Fibroblast of skin of abdomen (primary cell): ENCODE results near the gene OGDHL. TPM values are rescaled to one million over a fixed set of nuclear protein-coding genes. Genes with fewer than 3 reads are reported as not detected.
A peak's percentile ranks its signal among the peaks of the same experiment; 100 is the strongest.
"Not testable (repeated sequence)": the region's sequence is repeated elsewhere in the genome, so short reads cannot be mapped to it uniquely, and the experiment has no call there.

Experiments used
- DNase-seq: peaks from one replicate; pipeline ENCODE4 v3.0.0-alpha.2; 2013
- polyA plus RNA-seq, 2 experiments: library from polyadenylated mRNA; unstranded; fragments of 120-200 nt; gene quantifications; one replicate each; pipeline ENCODE4 v1.2.1, GENCODE V29; 2013; ENCODE audit not compliant: insufficient read length in 2 of 2

Gene OGDHL
- polyA plus RNA-seq (2013, experiment 1 of 2; ENCODE audit: insufficient read length) = 0.32 TPM
- 0.47 TPM for polyA plus RNA-seq (2013, experiment 2 of 2; ENCODE audit: insufficient read length)

DNA sequence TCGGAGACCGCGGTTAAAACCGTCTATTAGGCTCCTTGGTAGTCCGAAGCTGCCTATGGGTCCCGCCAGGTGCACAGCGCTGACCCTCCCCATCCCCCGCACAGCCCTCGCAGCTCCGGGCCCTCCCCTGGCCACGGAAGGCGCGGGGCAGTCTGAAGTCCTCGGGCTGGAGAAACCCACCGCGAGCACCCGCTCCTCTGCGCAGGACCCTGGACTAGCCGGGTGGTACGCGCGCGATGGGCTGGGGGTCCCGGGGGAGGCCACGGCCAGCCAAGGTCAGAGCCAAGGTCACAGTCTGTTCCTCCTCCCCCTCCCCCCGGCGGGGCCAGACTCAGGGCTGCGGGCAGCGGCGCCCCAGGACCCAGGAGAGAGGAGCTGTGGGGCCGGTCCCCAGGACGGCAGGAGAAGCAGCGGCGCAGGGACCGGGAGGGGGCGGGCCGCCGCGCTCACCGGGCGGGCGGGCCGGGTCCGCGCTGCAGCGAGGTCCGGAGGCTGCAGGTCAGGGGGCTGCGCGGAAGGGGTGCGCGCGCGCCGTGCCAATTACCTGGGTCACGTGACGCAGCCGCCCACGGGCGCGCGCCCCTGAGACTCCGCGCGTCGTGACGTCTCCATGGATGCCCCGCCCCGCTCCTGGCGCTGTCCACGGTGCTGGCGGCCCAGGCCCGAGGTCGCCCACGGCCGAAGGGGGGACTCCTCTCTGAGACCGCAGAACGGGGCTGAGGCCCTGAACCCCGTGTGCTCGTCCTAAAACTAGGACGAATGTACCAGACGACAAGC, at the start of gene OGDHL:
OGDHL (minus strand) TSS at position 535 of the 777 bp plus-strand sequence. CDS start 3,731 bp downstream, outside the sequence.
- peak; percentile 47 for DNase-seq

DNA sequence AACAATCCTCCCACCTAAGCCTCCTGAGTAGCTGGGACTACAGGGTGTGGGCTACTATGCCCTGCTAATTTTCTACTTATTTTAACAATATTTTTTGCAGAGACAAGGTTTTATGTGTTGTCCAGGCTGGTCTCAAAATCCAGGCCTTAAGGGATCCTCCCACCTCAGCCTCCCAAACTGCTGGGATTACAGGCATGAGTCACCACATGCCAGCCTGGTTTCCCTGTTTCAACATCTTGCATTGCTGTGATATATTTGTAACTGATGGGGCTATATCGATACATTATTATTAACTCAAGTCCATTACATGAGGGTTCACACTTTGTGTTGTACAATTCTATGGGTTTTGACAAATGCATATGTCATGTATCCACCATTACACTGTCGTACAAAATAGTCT, 41.9 kb upstream of the OGDHL start:
- DNase-seq = no peak

DNA sequence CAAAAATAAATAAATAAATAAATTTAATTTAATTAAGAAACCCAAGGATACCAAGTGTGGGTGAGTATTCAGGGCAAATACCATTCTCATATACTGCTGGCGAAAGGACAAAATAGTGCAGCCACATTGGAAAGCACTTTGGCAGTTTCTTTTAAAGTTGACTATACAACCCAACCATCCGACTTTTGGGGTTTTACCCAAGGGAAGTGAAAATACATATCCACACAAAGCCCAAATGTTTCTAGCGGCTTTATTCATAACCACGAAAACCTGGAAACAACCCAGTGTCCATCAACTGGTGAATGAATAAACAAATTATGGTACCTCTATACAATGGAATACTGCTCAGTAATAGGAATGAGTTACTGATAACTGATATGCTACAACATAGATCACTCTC, 36.2 kb upstream of the OGDHL start:
- no peak for DNase-seq

DNA sequence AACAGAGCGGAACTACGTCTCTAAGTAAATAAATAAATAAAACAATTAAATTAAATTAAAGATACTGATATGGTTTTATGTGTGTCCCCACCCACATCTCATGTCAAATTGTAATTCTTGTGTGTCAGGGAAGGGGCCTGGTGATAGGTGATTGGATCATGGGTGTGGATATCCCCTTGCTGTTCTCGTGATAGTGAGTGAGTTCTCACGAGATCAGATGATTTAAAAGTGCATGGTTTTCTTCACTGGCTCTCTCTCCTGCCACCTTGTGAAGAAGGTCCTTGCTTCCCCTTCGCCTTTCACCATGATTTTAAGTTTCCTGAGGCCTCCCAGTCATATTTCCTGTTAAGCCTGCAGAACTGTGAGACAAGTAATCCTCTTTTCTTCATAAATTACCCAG, 29.0 kb upstream of the OGDHL start:
- no peak for DNase-seq

DNA sequence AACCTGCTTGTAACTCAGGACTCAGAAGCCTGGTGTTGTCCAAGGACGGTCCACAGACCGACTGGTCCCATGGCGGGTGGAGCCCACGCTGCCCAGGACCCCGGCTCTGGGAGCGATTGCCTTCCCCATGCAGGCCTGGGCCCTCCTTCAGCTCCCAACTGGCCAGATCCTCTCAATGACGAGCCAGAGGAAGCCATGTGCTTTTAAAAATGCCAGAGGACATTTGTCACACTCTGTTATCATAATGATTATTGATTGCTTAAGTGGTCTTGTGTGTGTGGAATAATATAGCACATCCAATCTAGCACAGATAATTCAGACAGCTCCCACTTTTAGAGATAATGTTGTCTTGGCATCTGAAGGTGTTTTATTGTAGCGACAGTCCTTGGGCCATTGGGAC, 22.6 kb upstream of the OGDHL start:
- DNase-seq = no peak

DNA sequence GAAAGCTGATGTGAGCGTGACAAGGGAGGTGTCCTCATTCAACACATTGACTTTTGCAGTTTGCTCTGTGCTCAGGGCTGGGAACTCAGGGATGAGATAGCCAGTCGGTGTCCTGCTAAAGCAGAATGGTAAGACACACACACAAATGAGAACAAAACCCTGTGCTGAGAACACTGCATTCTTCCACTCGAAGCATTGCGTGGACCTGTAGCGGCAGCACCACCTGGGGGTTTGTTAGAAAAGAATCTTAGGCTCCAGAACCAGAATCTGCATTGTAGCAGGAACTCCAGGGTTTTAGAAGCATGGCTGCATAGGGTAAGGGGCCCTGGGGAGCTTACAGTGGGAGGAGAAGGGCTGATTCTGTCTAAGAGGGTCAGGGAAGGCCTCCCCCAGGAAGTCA, 21.5 kb upstream of the OGDHL start:
- DNase-seq = no peak

DNA sequence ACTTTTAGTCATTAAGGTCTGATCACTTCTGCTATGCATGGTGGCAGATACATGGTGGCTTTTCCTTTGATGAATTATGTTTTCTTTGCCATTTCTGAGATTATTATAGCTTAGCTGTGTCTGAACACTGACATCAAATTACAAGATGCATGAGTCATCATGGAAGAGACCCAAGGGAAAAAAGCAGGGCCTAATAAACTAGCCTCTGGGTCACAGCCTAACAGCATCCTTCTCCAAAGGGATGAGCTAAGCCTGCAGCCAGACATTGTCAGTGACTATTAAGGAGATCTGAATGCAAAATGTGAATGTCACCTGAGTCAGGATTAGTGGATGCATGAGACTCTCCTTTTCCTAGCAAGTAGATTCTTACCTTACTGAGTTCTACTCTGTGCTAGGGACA, 19.1 kb upstream of the OGDHL start:
- no peak for DNase-seq

DNA sequence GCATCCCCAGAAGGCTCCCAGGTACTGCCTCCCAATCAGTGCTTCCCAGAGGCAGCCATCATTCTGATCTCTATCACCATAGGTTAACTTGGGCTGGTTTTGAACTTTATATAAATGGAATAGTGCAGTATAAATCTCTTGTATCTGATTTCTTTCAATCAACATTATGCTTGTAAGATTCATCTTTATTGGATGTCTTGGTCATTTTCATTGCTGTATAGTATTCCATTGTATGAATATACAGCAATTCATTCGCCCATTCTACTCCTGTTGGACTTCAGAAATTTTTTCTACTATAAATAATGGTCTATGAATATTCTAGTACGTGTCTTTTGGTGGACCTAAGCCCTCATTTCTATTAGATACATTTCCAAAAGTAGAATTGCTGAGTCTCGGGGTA, 16.1 kb upstream of the OGDHL start:
- no peak for DNase-seq

DNA sequence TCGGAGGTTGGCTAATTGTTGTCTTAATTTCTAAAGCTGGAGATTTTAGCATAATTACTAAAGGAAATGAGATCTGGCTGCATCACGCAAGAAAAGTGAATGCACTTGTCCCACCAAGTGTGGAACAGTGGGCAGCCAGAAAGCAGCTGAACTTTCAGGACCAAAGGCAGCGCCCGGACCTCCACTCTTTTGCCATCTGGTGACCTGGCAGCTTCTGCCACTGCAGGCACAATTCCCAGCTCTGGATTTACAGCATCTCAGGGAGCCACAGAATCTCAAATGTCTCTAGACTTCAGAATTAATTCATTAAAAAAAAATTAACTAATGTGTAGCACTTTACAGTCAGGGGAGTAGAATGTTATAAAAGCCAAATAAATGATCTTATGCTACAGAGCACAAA, 14.7 kb upstream of the OGDHL start:
- DNase-seq = no peak

DNA sequence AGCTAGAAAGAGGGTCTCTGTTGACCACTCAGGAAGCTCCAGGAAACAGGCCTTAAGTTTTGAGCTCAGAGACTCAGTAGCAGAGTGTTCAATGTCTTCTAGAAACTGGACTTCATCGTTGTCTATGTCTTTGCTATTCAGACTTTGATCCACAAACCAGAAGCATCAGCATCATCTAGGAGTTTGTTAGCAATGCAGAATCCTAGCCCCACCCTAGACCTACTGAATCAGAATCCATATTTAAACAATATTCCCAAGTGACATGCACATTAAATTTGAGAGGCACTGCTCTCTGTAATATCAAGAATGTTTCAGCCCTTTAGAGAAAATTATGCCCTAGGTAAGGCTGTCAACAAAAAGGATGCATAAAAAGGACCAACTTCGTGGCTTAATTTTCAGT, 12.9 kb upstream of the OGDHL start:
- DNase-seq = no peak

DNA sequence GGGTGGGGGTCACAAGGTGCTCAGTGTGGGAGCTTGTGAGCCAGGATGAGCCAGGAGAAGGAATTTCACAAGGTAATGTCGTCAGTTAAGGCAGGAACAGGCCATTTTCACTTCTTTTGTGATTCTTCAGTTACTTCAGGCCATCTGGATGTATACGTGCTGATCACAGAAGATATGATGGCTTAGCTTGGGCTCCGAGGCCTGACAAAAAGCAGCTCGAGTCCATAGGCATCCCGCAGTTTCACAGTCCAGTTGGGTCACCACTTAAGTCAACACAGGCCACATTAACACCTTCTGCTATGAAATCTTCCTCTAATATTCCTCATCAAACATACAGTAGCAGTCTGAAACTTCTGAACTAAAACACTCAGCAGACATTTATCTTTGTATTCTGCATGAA, 10.8 kb upstream of the OGDHL start:
- not testable (repeated sequence) for DNase-seq

DNA sequence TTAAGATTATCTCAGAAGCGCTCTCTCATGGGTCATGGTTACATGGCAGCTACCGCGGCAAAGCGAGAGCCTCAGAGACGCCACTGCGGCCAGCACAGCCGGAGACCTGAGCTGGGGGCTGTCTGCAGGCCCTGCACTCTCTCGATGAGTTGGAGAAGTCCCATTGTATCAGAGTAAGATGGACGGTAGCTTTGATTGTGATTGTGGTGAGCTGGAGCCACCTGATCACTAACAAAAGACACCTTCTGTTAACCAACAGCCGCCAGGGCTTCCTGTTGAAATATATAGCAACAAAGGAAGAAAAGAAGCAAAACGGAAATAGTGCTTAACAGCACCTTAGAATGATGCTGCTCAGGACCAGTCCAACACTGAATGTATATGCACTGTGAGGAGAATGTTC, 8.9 kb upstream of the OGDHL start:
- DNase-seq = not testable (repeated sequence)

DNA sequence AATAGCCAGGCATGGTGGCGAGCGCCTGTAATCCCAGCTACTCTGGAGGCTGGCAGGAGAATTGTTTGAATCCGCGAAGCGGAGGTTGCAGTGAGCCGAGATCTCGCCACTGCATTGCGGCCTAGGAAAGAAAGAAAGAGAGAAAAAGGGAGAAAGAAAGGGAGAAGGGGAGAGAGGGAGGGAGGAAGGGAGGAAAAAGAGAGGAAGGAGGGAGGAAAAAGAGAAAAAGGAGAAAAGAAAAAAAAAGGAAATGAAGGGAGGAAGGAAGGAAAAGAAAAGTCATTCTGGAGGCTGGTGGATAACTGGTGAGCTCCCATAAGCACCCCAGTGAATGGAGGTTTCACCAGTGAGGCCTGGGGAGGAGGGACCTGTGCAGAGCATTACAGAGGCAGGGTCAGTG, 7.6 kb upstream of the OGDHL start:
- DNase-seq = no peak

DNA sequence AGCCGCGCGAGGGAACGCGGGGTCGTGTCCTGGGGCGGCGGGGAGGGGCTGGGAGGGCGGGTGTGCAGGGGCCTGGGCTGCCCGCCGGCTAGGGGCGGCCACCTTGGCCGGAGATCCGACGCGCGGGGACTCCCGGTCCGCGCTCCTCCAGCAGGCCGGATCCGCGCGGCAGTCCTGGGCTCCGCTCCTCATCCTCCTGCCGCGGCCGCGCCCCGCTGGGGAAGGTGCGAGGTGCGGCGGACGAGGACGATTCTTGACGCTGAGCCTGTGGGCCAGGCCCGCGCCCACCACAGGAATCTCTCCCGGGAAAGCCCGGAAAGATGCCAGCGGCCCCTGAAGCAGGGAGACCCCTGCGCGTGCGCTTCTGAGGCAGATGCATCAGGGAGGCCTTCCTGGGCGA, 6.6 kb upstream of the OGDHL start:
- no peak for DNase-seq

DNA sequence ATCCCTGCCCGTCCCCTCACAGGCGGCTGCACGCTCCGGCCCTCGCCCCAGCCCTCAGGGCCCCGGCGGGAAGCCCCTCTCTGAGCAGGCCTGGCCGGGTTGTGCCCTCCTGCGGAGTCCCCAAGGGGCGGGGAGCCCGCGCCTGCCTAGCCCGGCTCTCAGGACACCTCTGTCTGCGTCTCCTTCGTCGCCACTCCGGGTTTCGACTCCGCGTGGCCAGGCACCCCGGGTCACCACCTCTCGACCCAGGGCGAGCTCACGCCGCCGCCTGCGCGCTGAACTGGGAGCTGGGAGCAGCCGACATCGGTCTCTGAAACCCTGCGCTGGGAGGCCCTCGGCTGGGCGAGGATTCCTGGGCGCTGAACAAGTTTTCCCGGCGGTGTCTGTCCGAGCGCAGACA, 6.2 kb upstream of the OGDHL start:
- no peak for DNase-seq

DNA sequence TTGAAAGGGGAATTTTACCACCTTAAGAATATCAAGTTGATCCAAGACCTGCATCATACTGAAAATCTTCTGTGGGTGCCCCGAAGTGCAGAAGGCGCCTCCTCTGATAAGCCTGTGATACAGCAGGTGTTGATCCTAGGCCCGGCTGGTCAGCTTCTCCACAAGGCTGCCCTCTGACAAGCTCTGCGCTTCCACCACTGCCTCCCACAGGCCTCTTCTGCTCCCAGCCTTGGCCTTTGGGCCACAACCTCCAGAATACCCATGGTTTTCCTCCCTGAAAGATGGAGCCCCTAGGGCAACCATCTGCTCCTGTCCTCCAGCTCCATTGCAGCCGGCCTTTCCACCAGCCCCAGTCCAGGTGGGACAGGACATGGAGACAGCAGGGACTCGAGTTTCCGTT, 5.6 kb upstream of the OGDHL start:
- no peak for DNase-seq

DNA sequence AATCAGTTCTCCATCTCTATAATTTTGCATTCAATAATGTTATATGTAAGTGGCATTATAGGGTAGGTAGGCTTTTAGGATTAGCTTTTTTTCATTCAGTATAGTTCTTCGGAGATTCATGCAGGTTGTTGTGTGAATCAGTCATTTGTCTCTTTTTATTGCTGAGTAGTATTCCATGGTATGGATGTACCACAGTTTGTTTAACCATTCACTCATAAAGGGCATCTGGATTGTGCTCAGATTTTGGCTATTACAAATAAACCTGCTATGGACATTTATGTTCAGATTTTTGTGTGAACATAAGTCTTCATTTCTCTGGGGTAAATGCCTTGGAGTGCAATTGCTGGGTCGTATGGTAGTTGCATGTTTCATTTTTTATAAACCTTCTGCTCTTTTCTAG, 4.4 kb upstream of the OGDHL start:
- no peak for DNase-seq

DNA sequence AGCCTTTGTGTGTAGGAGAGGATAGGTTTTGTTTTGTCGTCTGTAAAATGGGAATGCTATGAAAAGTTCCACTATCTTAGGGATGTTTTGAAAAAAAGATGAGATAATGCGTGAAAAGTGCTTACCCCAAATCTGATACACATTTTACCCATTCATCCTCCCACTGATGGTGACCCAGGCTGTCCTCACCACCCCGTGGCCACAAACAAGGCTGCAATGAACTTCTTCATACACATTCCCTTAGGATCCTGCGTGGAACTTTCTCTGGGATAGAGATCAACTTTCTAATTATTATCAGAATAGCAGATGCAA, 399 bp upstream of the OGDHL start:
- no peak for DNase-seq

DNA sequence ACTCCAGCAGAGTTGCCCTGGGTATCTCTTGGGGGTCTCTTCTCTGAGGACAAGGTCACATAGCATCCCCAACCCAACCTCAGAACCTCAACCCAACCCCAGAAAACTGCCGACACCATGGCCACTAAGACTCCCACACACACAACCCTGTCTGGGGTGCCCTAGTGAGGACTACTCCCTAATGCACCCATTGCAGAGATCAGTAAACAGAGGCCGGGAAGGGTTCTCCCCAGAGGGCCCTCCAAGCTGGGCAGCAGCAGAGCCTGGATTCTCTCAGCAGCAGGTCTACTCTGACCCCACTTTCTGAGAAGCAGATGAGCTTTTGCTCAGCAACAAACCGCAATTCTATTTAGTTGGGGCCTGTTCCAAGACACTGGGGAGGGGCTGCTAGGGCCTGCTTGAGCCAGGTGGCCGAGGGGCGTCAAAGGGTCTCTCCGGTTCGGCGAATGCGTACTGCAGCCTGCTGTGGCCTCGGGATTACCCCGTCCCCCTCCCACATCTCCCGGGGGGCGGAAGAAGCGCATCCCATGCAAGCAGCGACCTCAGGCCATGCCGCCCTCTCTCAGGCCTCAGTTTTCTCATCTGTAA, 828 bp downstream of the OGDHL start:
- DNase-seq = no peak

DNA sequence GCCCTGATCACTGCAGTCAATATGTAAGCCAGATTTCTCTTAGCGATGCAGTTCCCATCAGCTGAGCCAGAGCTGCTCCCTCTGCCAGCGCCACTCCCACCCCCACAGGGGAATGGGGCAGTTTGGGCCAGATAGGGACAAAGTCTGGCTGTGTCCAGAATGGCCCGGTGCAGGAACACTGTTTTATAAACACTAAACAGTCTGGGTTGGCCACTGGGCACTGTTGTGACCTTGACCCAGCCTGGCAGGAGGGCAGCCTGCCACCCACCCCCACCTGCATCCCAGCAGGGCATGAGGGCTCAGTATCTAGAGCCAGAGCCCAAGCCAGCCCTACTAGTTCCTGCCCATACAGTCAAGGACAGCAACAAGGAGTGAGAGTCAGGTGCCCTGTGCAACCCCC, 1.3 kb downstream of the OGDHL start:
- DNase-seq = no peak

DNA sequence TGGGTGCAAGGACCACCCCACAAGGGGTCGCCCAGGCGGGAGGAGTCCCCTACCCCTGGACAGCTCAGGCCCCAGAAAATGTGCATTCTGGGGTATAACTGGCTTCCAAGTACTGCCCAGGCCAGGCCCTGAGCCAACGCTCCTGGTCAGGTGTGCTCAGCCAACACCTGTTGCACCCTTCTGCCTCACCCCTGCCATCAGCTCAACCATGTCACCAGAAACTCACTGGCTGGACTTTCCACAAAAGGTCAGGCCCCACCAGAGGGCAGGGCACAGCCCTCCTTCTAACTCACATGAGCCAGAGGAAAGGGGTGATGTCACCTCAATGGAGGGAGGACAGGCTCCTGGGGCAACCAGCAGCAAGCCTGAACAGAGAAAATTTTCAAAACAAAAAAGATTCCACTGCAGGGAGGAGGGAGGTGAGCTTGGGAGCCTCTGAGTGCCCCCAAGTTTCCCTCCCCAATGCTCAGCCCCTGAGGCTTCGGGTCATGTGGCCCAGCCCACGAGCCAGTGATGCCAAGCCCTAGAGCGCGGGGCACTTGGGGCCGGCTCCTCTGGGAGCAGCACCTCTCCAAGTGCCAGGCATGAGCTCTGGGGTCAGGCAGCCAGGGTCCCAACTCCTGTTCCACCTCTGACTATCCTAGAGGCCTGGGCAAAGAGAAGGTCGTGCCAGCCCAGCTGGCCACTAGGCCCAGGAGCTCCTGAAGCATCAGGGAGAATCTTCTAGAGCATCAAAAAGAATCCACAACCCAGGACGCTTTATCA, 2.2 kb downstream of the OGDHL start:
- DNase-seq = no peak

DNA sequence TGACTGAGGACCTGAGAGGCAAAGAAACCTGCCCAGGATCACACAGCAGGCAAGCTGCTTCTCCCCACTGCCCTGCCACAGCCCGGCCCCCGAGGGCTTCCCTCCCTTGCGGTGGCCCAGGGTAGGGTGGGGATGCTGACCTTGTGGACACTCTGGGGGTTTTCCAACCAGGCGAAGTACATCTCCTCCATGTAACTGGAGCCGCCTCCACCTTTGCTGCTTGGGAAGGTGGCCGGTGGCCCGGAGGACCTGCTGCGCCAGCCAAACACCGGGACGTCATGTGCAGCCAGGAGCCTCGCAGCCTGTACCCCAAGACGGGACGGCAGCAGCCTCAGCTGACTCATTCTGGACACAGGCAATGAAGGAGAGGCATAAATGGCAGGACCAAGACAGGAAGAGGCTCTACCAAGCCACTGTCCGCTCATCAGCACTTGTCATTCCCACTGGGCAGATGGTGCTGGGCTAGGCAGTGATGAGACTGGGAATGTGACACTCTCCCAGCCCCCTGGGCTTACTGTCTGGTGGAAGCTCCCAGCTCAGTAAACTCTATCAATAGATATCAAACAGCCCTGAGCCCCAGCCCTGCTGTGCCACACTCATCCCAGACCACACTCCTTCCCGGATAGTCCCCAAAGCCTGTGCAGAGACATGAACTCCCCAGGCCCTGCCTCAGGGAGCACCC, 3.7 kb downstream of the OGDHL start:
- DNase-seq = no peak

DNA sequence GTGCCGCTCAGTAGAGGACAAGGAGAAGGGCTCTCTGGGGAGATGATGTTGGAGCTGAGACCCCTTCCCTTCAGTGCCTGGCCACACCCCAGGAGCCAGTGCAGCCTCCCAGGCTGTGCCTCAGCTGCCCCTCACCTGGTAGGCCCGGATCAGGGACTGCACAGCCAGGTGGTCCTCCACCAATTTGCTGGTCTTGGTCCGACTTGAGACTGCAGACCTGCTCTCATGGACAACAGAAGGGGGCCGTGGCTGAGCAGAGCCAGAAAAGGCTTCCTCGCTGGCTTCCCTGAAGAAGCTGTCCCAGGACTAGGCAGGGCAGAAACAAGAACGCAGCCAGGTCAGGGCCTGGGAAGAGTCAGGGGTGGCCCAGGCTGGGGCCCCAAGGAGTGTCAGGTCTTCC, 5.5 kb downstream of the OGDHL start:
- DNase-seq = no peak
